ENCODE results near the gene CRTC1.

CRTC1 gene

DNA sequence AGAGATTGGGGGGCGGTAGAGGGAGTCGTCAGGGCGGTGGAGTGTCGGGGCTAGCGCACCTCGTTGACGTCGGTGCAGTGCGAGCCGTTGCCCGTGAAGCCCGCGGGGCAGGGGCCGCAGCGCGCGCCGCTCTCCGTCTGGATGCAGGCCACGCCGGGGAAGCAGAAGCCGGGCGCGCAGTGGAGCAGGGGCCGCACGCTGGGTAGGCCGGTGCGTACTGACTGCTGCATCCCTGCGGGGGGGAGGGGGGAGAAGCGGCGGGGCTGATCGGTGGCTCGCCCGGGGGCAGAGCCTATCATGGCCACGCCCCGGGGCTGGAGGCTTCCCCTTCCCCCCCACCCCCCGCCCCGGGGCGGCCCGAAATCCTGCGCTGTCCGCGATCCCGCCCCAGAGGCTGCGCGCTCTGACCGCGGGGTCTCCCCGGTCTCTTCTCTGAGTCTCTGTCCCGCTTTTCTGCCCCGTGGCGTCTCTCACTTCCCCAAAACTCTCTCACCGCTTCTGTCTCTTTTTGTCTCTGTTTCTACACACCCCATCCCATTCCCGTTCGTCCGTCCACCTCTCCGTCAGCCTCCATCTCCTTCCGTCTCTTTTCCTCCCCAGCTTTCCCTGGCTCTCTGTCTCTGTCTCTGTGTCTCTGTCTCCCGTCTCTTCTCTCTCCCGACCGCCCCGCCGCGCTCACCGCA lies 106.5 kb downstream of the CRTC1 start:
- ATAC-seq: no peak
- Mint-ChIP-seq H3K27ac (no peak overlapping the region), H3K27me3 (peaks cover 99% of the 10 kb centered on the region), H3K9me3 (no peaks in the 10 kb centered on the region), H3K4me1 (peaks cover 57% of the 10 kb centered on the region), H3K4me3 (peak overlapping the region; percentile 72 to 81)
- DNase-seq: no peak

GRCh38 chr19:18790566-18791314 lies 107.3 kb downstream of the CRTC1 start, which contains the start of gene COMP:
Gene COMP, minus strand, starts transcription at chr19:18791305. Its CDS starts 36 bp downstream, at chr19:18791269.
- DNase-seq (no peak), ATAC-seq (no peak)
- Mint-ChIP-seq H3K4me3 (peak within 1 kb of the TSS; percentile 72 to 81), H3K9me3 (no peaks in the 10 kb centered on the region), H3K27ac (no peak within 1 kb of the TSS), H3K4me1 (peaks cover 49% of the 10 kb centered on the region), H3K27me3 (peaks cover 95% of the 10 kb centered on the region)

GRCh38 chr19:18791315-18791678 lies 107.8 kb downstream of the CRTC1 start:
- peaks cover 89% of the 10 kb centered on the region for H3K27me3 Mint-ChIP-seq

GRCh38 chr19:18792661-18793060 lies 109.2 kb downstream of the CRTC1 start:
- no peak overlapping the region for H3K4me3 Mint-ChIP-seq
- H3K27me3 Mint-ChIP-seq: peaks cover 76% of the 10 kb centered on the region
- DNase-seq: no peak
- no peak for ATAC-seq
- H3K27ac Mint-ChIP-seq: peak overlapping the region in 1 of 2 donors; percentile 88
- H3K9me3 Mint-ChIP-seq: no peaks in the 10 kb centered on the region
- peaks cover 34% of the 10 kb centered on the region for H3K4me1 Mint-ChIP-seq

More at GRCh38 chr19:18791315-18791678, 107.8 kb downstream of the CRTC1 start:
- H3K4me3 Mint-ChIP-seq: no peak overlapping the region
- no peak overlapping the region for H3K27ac Mint-ChIP-seq
- no peaks in the 10 kb centered on the region for H3K9me3 Mint-ChIP-seq
- ATAC-seq (no peak), DNase-seq (no peak)
- H3K4me1 Mint-ChIP-seq: peaks cover 44% of the 10 kb centered on the region

- ATAC-seq (no peak), DNase-seq (no peak)
- no peaks in the 10 kb centered on the region for H3K9me3 Mint-ChIP-seq
- H3K27me3 Mint-ChIP-seq: peaks cover 68% of the 10 kb centered on the region
- peak overlapping the region in 1 of 2 donors; percentile 6 for H3K27ac Mint-ChIP-seq
- H3K4me1 Mint-ChIP-seq: peaks cover 27% of the 10 kb centered on the region
- no peak overlapping the region for H3K4me3 Mint-ChIP-seq
Observed at GRCh38 chr19:18793144-18794028, 109.9 kb downstream of the CRTC1 start.

- ATAC-seq (no peak), DNase-seq (no peak)
- Mint-ChIP-seq H3K4me3 (no peak overlapping the region), H3K4me1 (peaks cover 22% of the 10 kb centered on the region), H3K9me3 (no peaks in the 10 kb centered on the region), H3K27me3 (peaks cover 63% of the 10 kb centered on the region), H3K27ac (peak overlapping the region in 1 of 2 donors; percentile 6)
Observed at GRCh38 chr19:18794029-18794313, 110.5 kb downstream of the CRTC1 start.

DNA sequence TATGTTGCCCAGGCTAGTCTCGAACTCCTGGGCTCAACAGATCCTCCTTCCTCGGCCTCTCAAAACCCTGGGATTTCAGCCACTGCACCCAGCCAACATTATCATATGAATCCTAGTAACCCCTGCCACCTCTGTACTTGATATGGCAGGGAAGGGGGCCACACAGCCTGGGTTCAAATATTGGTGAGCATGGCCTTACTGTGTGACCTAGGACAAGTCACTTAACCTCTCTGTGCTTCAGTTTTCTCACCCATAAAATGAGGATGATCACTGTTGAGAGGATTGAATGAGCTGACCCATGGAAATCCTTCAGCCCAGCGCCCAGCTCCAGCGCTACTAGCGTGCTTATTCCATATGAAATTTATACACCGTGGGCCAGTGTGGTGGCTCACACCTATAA lies 111.2 kb downstream of the CRTC1 start:
- ATAC-seq: no peak
- Mint-ChIP-seq H3K9me3 (no peaks in the 10 kb centered on the region), H3K27me3 (peaks cover 55% of the 10 kb centered on the region), H3K4me3 (no peak overlapping the region), H3K27ac (no peak overlapping the region), H3K4me1 (peaks cover 15% of the 10 kb centered on the region)
- DNase-seq: no peak

- peaks cover 47% of the 10 kb centered on the region for H3K27me3 Mint-ChIP-seq
Observed at GRCh38 chr19:18795540-18795939, 112.1 kb downstream of the CRTC1 start.

GRCh38 chr19:18796239-18796638 lies 112.8 kb downstream of the CRTC1 start:
- Mint-ChIP-seq H3K27ac (no peak overlapping the region), H3K4me1 (no peaks in the 10 kb centered on the region), H3K4me3 (no peak overlapping the region), H3K9me3 (no peaks in the 10 kb centered on the region), H3K27me3 (peaks cover 41% of the 10 kb centered on the region)
- no peak for ATAC-seq
- DNase-seq: no peak

More at GRCh38 chr19:18795540-18795939, 112.1 kb downstream of the CRTC1 start:
- no peak for DNase-seq
- no peak for ATAC-seq
- Mint-ChIP-seq H3K9me3 (no peaks in the 10 kb centered on the region), H3K4me3 (no peak overlapping the region), H3K4me1 (peaks cover 6% of the 10 kb centered on the region), H3K27ac (no peak overlapping the region)

DNA sequence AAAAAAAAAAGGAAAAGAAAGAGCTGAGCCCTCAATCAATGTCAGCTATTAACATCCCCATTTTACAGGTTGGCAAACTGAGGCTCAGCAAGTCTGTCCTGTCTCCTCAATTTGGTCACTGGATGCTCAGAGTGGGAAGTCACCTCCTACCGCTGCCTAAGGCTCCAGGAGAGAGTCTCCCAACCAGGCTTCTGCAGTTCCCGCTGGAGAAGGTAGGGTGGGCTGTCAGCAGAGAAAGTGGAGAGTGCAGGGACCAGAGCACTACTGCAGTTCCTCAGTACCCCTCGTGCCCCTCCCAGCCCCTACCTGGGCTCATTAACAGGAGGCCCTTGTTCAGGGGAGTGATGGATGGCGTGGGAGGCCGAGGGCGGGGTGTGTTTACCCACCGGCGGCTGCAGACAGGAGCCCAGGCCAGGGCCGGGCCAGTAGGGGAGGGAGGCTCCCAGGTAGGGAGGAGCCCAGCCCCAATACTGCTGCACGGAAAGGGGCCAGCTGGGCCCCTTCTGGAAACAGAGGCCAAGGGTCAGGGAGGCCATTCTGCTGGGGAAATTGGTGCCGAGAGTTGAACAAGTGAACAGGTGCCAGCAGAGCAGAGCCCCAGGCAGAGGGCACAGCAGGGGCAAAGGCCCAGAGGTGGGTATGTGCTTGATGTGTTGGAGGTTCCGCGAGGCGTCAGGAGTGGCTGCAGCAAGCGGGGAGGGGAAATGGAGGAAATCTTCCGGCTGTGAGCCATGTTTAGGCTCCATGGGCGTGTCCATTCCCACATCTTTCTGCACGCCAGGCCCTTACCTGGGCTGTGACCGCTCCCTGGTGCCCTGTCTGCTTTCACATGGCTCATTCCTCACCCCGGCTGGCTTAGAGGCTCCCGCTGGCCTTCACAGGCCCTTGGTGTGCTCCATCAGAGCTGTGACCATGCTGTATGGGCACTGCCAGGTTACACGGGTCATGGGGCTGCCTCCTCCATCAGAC lies 115.2 kb downstream of the CRTC1 start:
- H3K4me1 Mint-ChIP-seq: no peaks in the 10 kb centered on the region
- H3K9me3 Mint-ChIP-seq: no peaks in the 10 kb centered on the region
- H3K4me3 Mint-ChIP-seq: no peak overlapping the region
- peaks cover 23% of the 10 kb centered on the region for H3K27me3 Mint-ChIP-seq
- DNase-seq: no peak
- ATAC-seq: no peak
- H3K27ac Mint-ChIP-seq: no peak overlapping the region

- H3K27ac Mint-ChIP-seq: no peak overlapping the region
- H3K4me3 Mint-ChIP-seq: no peak overlapping the region
- no peak for ATAC-seq
- no peaks in the 10 kb centered on the region for H3K4me1 Mint-ChIP-seq
- no peak for DNase-seq
- H3K9me3 Mint-ChIP-seq: no peaks in the 10 kb centered on the region
- H3K27me3 Mint-ChIP-seq: peaks cover 16% of the 10 kb centered on the region
Observed at GRCh38 chr19:18799389-18799970, 116.0 kb downstream of the CRTC1 start.

DNA sequence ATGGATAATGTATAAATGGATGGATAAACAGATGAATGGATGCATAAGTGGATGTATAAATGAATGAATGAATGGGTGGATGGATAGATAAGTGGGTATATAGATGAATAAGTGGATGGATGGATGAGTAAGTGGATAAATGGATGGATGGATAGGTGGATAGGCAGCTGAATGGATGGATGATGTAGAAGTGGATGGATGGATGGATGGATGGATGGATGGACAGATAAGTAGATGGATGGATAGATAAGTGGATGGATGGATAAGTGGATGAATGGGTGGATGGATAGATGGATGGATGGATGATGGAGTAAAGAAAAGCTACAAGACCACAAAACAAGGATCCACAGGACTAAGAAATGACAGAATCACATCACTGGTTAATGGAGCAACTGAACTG lies 116.6 kb downstream of the CRTC1 start:
- H3K4me1 Mint-ChIP-seq: no peaks in the 10 kb centered on the region
- no peaks in the 10 kb centered on the region for H3K9me3 Mint-ChIP-seq
- ATAC-seq (no peak), DNase-seq (no peak)
- H3K27me3 Mint-ChIP-seq: peaks cover 10% of the 10 kb centered on the region
- no peak overlapping the region for H3K4me3 Mint-ChIP-seq
- H3K27ac Mint-ChIP-seq: no peak overlapping the region

DNA sequence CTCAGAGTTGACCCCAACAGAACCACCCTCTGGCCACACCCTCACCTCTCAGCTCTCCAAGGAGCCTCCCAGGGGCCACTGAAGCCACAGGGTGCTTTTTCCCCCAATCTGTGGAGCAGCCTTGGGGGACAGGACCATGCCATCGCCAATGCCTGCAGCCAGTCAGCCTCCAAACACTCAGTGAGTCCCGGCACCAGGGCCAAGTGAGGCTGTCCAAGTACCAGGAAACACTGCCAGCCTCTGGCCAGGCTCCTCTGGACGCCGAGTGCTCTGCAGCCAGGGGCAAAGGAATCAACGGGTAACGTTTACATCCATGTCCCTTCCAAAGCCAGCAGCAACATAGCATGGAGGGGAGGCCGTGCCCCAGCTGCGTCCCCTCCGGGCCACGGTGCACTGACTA lies 117.2 kb downstream of the CRTC1 start:
- DNase-seq: no peak
- no peak for ATAC-seq
- Mint-ChIP-seq H3K27me3 (peaks cover 7% of the 10 kb centered on the region), H3K9me3 (no peaks in the 10 kb centered on the region), H3K27ac (no peak overlapping the region), H3K4me3 (no peak overlapping the region), H3K4me1 (no peaks in the 10 kb centered on the region)

DNA sequence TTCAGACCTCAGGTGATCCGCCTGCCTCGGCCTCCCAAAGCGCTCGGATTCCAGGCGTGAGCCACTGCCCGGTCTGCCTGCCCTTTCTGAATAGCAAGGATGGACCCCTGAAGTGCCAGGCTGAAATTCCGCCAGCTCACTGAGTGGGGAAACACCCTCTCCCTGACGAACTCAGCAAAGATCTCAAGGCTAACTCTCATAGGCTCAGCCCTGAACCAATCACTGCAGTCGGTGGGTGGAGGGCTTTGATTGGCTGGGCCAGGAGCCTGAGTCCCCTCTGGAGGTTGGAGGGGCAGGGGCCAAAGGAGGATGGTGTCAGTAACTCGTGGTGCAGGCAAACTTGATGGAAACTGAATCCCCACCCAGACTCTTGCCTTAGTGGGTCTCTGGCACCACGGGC lies 118.9 kb downstream of the CRTC1 start:
- Mint-ChIP-seq H3K27me3 (peaks cover 7% of the 10 kb centered on the region), H3K4me3 (no peak overlapping the region), H3K27ac (no peak overlapping the region), H3K9me3 (no peaks in the 10 kb centered on the region), H3K4me1 (no peaks in the 10 kb centered on the region)
- no peak for DNase-seq
- no peak for ATAC-seq

Data from stimulated activated naive CD8-positive, alpha-beta T cell treated with anti-CD3 and anti-CD28 coated beads, Interleukin-15, amount 100 ng/mL, for 72 hours (primary cell).